ENCODE measurements around the gene INTS1.
"Not testable (repeated sequence)": the region's sequence is repeated elsewhere in the genome, so short reads cannot be mapped to it uniquely, and the experiment has no call there.

INTS1 gene

GRCh38 chr7:1529383-1530116 lies 25.4 kb upstream of the INTS1 start:
- DNase-seq (ENCODE audit: low read depth) = no peak

GRCh38 chr7:1526271-1526754 lies 22.1 kb upstream of the INTS1 start:
- no peak for DNase-seq (ENCODE audit: low read depth)

GRCh38 chr7:1525409-1525808 lies 21.2 kb upstream of the INTS1 start:
- no peak for DNase-seq (ENCODE audit: low read depth)

- no peak for DNase-seq (ENCODE audit: low read depth)
Measured at GRCh38 chr7:1523844-1524243, 19.7 kb upstream of the INTS1 start.

- DNase-seq (ENCODE audit: low read depth) = no peak
Measured at GRCh38 chr7:1523208-1523607, 19.0 kb upstream of the INTS1 start.

- DNase-seq (ENCODE audit: low read depth) = no peak
Measured at GRCh38 chr7:1521456-1521855, 17.3 kb upstream of the INTS1 start.

GRCh38 chr7:1520539-1521234 lies 16.5 kb upstream of the INTS1 start:
- no peak for DNase-seq (ENCODE audit: low read depth)

- DNase-seq (ENCODE audit: low read depth) = not testable (repeated sequence)
Measured at GRCh38 chr7:1519322-1519922, 15.2 kb upstream of the INTS1 start.

GRCh38 chr7:1516586-1517251 lies 12.5 kb upstream of the INTS1 start:
- DNase-seq (ENCODE audit: low read depth) = no peak

GRCh38 chr7:1515509-1515967 lies 11.3 kb upstream of the INTS1 start:
- not testable (repeated sequence) for DNase-seq (ENCODE audit: low read depth)

- no peak for DNase-seq (ENCODE audit: low read depth)
Measured at GRCh38 chr7:1514995-1515401, 10.8 kb upstream of the INTS1 start.

GRCh38 chr7:1514407-1514806 lies 10.2 kb upstream of the INTS1 start:
- DNase-seq (ENCODE audit: low read depth) = no peak

- DNase-seq (ENCODE audit: low read depth) = no peak
Measured at GRCh38 chr7:1513657-1514095, 9.5 kb upstream of the INTS1 start.

- DNase-seq (ENCODE audit: low read depth) = no peak
Measured at GRCh38 chr7:1512781-1513656, 8.8 kb upstream of the INTS1 start.

GRCh38 chr7:1511444-1512422 lies 7.5 kb upstream of the INTS1 start:
- no peak for DNase-seq (ENCODE audit: low read depth)

GRCh38 chr7:1510780-1511154 lies 6.6 kb upstream of the INTS1 start:
- no peak for DNase-seq (ENCODE audit: low read depth)

- no peak for DNase-seq (ENCODE audit: low read depth)
Measured at GRCh38 chr7:1509226-1509625, 5.0 kb upstream of the INTS1 start.

GRCh38 chr7:1508277-1508758 lies 4.1 kb upstream of the INTS1 start:
- no peak for DNase-seq (ENCODE audit: low read depth)

- no peak for DNase-seq (ENCODE audit: low read depth)
Measured at GRCh38 chr7:1505731-1506550, 1.8 kb upstream of the INTS1 start.
